ENCODE measurements around the gene TMCC3.
A peak's percentile ranks its signal among the peaks of the same experiment; 100 is the strongest.

Gene TMCC3

GRCh38 chr12:94616203-94616729 lies 34.1 kb downstream of the TMCC3 start (continued):
- TF ChIP-seq ZNF837 (tag by site-specific recombination; IDR thresholded peaks at IDR 0.05): no peak
- TF ChIP-seq YY2 (tag by site-specific recombination; IDR thresholded peaks at IDR 0.05): no peak
- no peak for TF ChIP-seq ZBTB21 (tag by site-specific recombination; IDR thresholded peaks at IDR 0.05)
- no peak for TF ChIP-seq ELK4 (IDR thresholded peaks at IDR 0.05; ENCODE audit: borderline replicate concordance, low read depth, low read length)
- TF ChIP-seq ZNF148 (tag by site-specific recombination; IDR thresholded peaks at IDR 0.05; ENCODE audit: borderline replicate concordance): no peak
- peak; percentile 46 for TF ChIP-seq ZNF335 (tag by site-specific recombination; conservative IDR thresholded peaks at IDR 0.05)
- TF ChIP-seq ZNF354C (tag by site-specific recombination; IDR thresholded peaks at IDR 0.05; ENCODE audit: borderline replicate concordance, low read depth): no peak
- peak; percentile 10; the same call in 1 of the 2 replicates for TF ChIP-seq ZNF600 (tag by site-specific recombination; IDR thresholded peaks at IDR 0.05)
- no peak for TF ChIP-seq ZBTB20 (tag by site-specific recombination; IDR thresholded peaks at IDR 0.05)
- TF ChIP-seq ZBTB17 (tag by site-specific recombination; IDR thresholded peaks at IDR 0.05): no peak
- no peak for TF ChIP-seq KLF17 (tag by site-specific recombination; IDR thresholded peaks at IDR 0.05)
- no peak for TF ChIP-seq ZNF555 (tag by site-specific recombination; conservative IDR thresholded peaks at IDR 0.05)
- TF ChIP-seq ZNF366 (tag by site-specific recombination; conservative IDR thresholded peaks at IDR 0.05): no peak
- no peak for TF ChIP-seq ZSCAN5A (tag by site-specific recombination; IDR thresholded peaks at IDR 0.05)
- no peak for TF ChIP-seq ZNF174 (tag by site-specific recombination; IDR thresholded peaks at IDR 0.05)
- TF ChIP-seq PATZ1 (tag by site-specific recombination; IDR thresholded peaks at IDR 0.05): peak; percentile 49; the same call in 1 of the 2 replicates
- TF ChIP-seq ZNF449 (tag by site-specific recombination; IDR thresholded peaks at IDR 0.05): no peak
- no peak for TF ChIP-seq KLF10 (tag by site-specific recombination; IDR thresholded peaks at IDR 0.05)
- peak; percentile 96 for TF ChIP-seq ZIC2 (tag by site-specific recombination; IDR thresholded peaks at IDR 0.05)
- no peak for TF ChIP-seq ZNF560 (tag by site-specific recombination; IDR thresholded peaks at IDR 0.05; ENCODE audit: borderline replicate concordance)
- no peak for TF ChIP-seq GLI4 (tag by site-specific recombination; IDR thresholded peaks at IDR 0.05)
- TF ChIP-seq ZNF433 (tag by site-specific recombination; IDR thresholded peaks at IDR 0.05; ENCODE audit: low read depth): no peak
- no peak; the same call in 1 of the 2 replicates for TF ChIP-seq ZNF561 (tag by site-specific recombination; IDR thresholded peaks at IDR 0.05; ENCODE audit: borderline replicate concordance)
- TF ChIP-seq BCL6B (tag by site-specific recombination; IDR thresholded peaks at IDR 0.05): no peak
- no peak for TF ChIP-seq ZNF302 (tag by site-specific recombination; IDR thresholded peaks at IDR 0.05; ENCODE audit: low read depth)
